ENCODE measurements around the gene GABRG3.

The GABRG3 gene

GRCh38 chr15:27396996-27397395 is 426.0 kb downstream of the GABRG3 start:
- TF ChIP-seq CTCF (IDR thresholded peaks at IDR 0.05), result no peak
- Histone ChIP-seq H3K36me3 (no peaks in the 10 kb centered on the region), H3K4me3 (ENCODE audit: low read depth in 1 of 2, low read length in 1 of 2) (no peak overlapping the region), H3K9me3 (no peaks in the 10 kb centered on the region), H3K27me3 (no peaks in the 10 kb centered on the region), H3K4me1 (ENCODE audit: control insufficient read depth in 1 of 2, insufficient read depth in 1 of 2, low read depth in 1 of 2, low read length in 1 of 2) (no peaks in the 10 kb centered on the region), H3K27ac (no peak overlapping the region)

GRCh38 chr15:27398631-27399161 is 427.7 kb downstream of the GABRG3 start:
- no peaks in the 10 kb centered on the region for H3K27me3 ChIP-seq
- no peak overlapping the region for H3K4me3 ChIP-seq (ENCODE audit: low read depth in 1 of 2, low read length in 1 of 2)
- H3K36me3 ChIP-seq, result no peaks in the 10 kb centered on the region
- H3K27ac ChIP-seq, result no peak overlapping the region
- no peaks in the 10 kb centered on the region for H3K4me1 ChIP-seq (ENCODE audit: control insufficient read depth in 1 of 2, insufficient read depth in 1 of 2, low read depth in 1 of 2, low read length in 1 of 2)
- H3K9me3 ChIP-seq, result no peaks in the 10 kb centered on the region
- TF ChIP-seq CTCF (IDR thresholded peaks at IDR 0.05), result no peak

- Histone ChIP-seq H3K36me3 (no peaks in the 10 kb centered on the region), H3K27me3 (no peaks in the 10 kb centered on the region), H3K4me1 (ENCODE audit: control insufficient read depth in 1 of 2, insufficient read depth in 1 of 2, low read depth in 1 of 2, low read length in 1 of 2) (no peaks in the 10 kb centered on the region), H3K4me3 (ENCODE audit: low read depth in 1 of 2, low read length in 1 of 2) (no peak overlapping the region), H3K27ac (no peak overlapping the region), H3K9me3 (no peaks in the 10 kb centered on the region)
- no peak for TF ChIP-seq CTCF (IDR thresholded peaks at IDR 0.05)
These were observed 428.3 kb downstream of the GABRG3 start for GRCh38 chr15:27399241-27399640.

- no peaks in the 10 kb centered on the region for H3K27me3 ChIP-seq
- H3K4me1 ChIP-seq (ENCODE audit: control insufficient read depth in 1 of 2, insufficient read depth in 1 of 2, low read depth in 1 of 2, low read length in 1 of 2), result no peaks in the 10 kb centered on the region
- no peaks in the 10 kb centered on the region for H3K36me3 ChIP-seq
- no peak overlapping the region for H3K27ac ChIP-seq
- no peak overlapping the region for H3K4me3 ChIP-seq (ENCODE audit: low read depth in 1 of 2, low read length in 1 of 2)
- TF ChIP-seq CTCF (IDR thresholded peaks at IDR 0.05), result no peak
- H3K9me3 ChIP-seq, result no peaks in the 10 kb centered on the region
These were observed 430.5 kb downstream of the GABRG3 start for GRCh38 chr15:27401471-27401870.

- Histone ChIP-seq H3K27ac (no peak overlapping the region), H3K9me3 (no peaks in the 10 kb centered on the region)
These were observed 437.4 kb downstream of the GABRG3 start for GRCh38 chr15:27408428-27408827.

More at GRCh38 chr15:27408428-27408827, 437.4 kb downstream of the GABRG3 start:
- no peak overlapping the region for H3K4me3 ChIP-seq (ENCODE audit: low read depth in 1 of 2, low read length in 1 of 2)
- H3K4me1 ChIP-seq (ENCODE audit: control insufficient read depth in 1 of 2, insufficient read depth in 1 of 2, low read depth in 1 of 2, low read length in 1 of 2), result no peaks in the 10 kb centered on the region
- no peaks in the 10 kb centered on the region for H3K36me3 ChIP-seq
- H3K27me3 ChIP-seq, result no peaks in the 10 kb centered on the region
- TF ChIP-seq CTCF (IDR thresholded peaks at IDR 0.05), result no peak
